PC-9 (cell line): ENCODE results near the gene TUBB8B. TPM values are rescaled to one million over a fixed set of nuclear protein-coding genes. Genes with fewer than 3 reads are reported as not detected.
"Not testable (repeated sequence)": the region's sequence is repeated elsewhere in the genome, so short reads cannot be mapped to it uniquely, and the experiment has no call there.

Experiments used
- Bru-seq: library from RNA; stranded (reverse); fragments of 400-500 nt; gene quantifications from one replicate; lab custom pipeline; 2021; lab: Mats Ljungman, UMichigan
- BruChase-seq, 2 experiments: library from RNA; stranded (reverse); fragments of 400-500 nt; gene quantifications; one replicate each; lab custom pipeline; 2021; lab: Mats Ljungman, UMichigan
- BruUV-seq: library from RNA; stranded (reverse); fragments of 400-500 nt; replicated peaks from 2 replicates; lab custom pipeline; 2021; lab: Mats Ljungman, UMichigan
- CTCF ChIA-PET: fragments of 300-600 bp; sonication (Branson Sonifier 250); formaldehyde crosslinking; loops from one replicate; lab custom pipeline; 2022; ENCODE audit warnings: antibody characterized with exemption; lab: Charles Lee
- POLR2A ChIA-PET: fragments of 300-600 bp; sonication (Branson Sonifier 250); formaldehyde crosslinking; loops from one replicate; lab custom pipeline; 2022; ENCODE audit warnings: antibody characterized with exemption; ENCODE audit not compliant: unreplicated experiment; lab: Charles Lee
- DNase-seq, 2 experiments: peaks; one replicate each; pipeline versions ENCODE4 v3.0.0 to v3.0.0-alpha.2; 2015 to 2022; ENCODE audit warnings: mixed read lengths in 1 of 2
- H2AFZ ChIP-seq: fragments of 200-600 bp; sonication (generic); 2 replicates; pipeline ENCODE4 v1.8.1; 2017; ENCODE audit warnings: antibody characterized with exemption
- H3F3A ChIP-seq: fragments of 200-600 bp; sonication (generic); 2 replicates; pipeline ENCODE4 v1.8.1; 2017; ENCODE audit warnings: antibody characterized with exemption, mild to moderate bottlenecking, low read depth; ENCODE audit not compliant: insufficient read depth
- H3K27ac ChIP-seq: fragments of 200-600 bp; sonication (generic); 2 replicates; pipeline ENCODE4 v1.6.1; 2016; ENCODE audit warnings: mixed run types
- H3K27me3 ChIP-seq: fragments of 200-600 bp; sonication (generic); 2 replicates; pipeline ENCODE4 v1.6.1; 2016; ENCODE audit warnings: low read depth, mixed run types; ENCODE audit not compliant: insufficient read depth
- H3K36me3 ChIP-seq: fragments of 200-600 bp; sonication (generic); 2 replicates; pipeline ENCODE4 v1.6.1; 2016; ENCODE audit warnings: low read depth, mixed run types
- H3K4me1 ChIP-seq: fragments of 200-600 bp; sonication (generic); replicated peaks from 2 replicates; pipeline ENCODE4 v1.6.1; 2016; ENCODE audit warnings: mixed run types; ENCODE audit not compliant: insufficient read depth
- H3K4me2 ChIP-seq: fragments of 200-600 bp; sonication (generic); 2 replicates; pipeline ENCODE4 v1.6.1; 2017; ENCODE audit warnings: mixed run types
- H3K4me3 ChIP-seq: fragments of 200-600 bp; sonication (generic); 2 replicates; pipeline ENCODE4 v1.6.1; 2016; ENCODE audit warnings: mixed run types
- H3K79me2 ChIP-seq: fragments of 200-600 bp; sonication (generic); 2 replicates; pipeline ENCODE4 v1.6.1; 2017; ENCODE audit warnings: low read depth, mixed run types
- H3K9me2 ChIP-seq: fragments of 200-600 bp; sonication (generic); 2 replicates; pipeline ENCODE4 v1.8.1; 2017; ENCODE audit warnings: mild to moderate bottlenecking; ENCODE audit not compliant: insufficient read depth
- H3K9me3 ChIP-seq: fragments of 200-600 bp; sonication (generic); 2 replicates; pipeline ENCODE4 v1.8.1; 2016; ENCODE audit warnings: low read depth; ENCODE audit not compliant: insufficient read depth
- H4K20me1 ChIP-seq: fragments of 200-600 bp; sonication (generic); 2 replicates; pipeline ENCODE4 v1.8.1; 2017; ENCODE audit not compliant: insufficient read depth
- CTCF ChIP-seq: fragments of 200-600 bp; sonication (generic); conservative IDR thresholded peaks from 2 replicates; pipeline ENCODE4 v1.6.1; 2017; ENCODE audit warnings: mixed run types, antibody characterized with exemption, mild to moderate bottlenecking, moderate library complexity
- intact Hi-C: fragments of 100-400 bp; cut with micrococcal nuclease; formaldehyde crosslinking; loops from one replicate; pipeline ENCODE4 v1.10.0; 2022; ENCODE audit not compliant: unreplicated experiment
- long read RNA-seq: library from polyadenylated mRNA; stranded (forward); transcript quantifications from one replicate; pipeline ENCODE4 v2.0.0, GENCODE V29; 2022
- total RNA-seq: library from RNA; stranded (reverse); gene quantifications from 2 replicates; pipeline ENCODE4 v1.2.3, GENCODE V29; 2021

TUBB8B gene
- total RNA-seq (not detected in 2 replicates), Bru-seq, nascent RNA (not detected), BruChase-seq, experiment 1, labeled RNA remaining after a 2-hour chase (not detected), BruChase-seq, experiment 2, labeled RNA remaining after a 6-hour chase (not detected)
- long read RNA-seq = 0 reads

GRCh38 chr18:49176-49665 lies at the start of gene TUBB8B:
TUBB8B (minus strand) TSS chr18:49615; CDS start chr18:49557, 58 bp downstream.
- H3K9me3 ChIP-seq, H3K27me3 ChIP-seq, intact Hi-C loops, POLR2A ChIA-PET, H3F3A ChIP-seq, H3K4me1 ChIP-seq, H3K79me2 ChIP-seq, H4K20me1 ChIP-seq, DNase-seq, H3K9me2 ChIP-seq, H2AFZ ChIP-seq, BruUV-seq, H3K4me3 ChIP-seq, CTCF ChIA-PET, H3K4me2 ChIP-seq, H3K27ac ChIP-seq, H3K36me3 ChIP-seq: not testable (repeated sequence)

DNA sequence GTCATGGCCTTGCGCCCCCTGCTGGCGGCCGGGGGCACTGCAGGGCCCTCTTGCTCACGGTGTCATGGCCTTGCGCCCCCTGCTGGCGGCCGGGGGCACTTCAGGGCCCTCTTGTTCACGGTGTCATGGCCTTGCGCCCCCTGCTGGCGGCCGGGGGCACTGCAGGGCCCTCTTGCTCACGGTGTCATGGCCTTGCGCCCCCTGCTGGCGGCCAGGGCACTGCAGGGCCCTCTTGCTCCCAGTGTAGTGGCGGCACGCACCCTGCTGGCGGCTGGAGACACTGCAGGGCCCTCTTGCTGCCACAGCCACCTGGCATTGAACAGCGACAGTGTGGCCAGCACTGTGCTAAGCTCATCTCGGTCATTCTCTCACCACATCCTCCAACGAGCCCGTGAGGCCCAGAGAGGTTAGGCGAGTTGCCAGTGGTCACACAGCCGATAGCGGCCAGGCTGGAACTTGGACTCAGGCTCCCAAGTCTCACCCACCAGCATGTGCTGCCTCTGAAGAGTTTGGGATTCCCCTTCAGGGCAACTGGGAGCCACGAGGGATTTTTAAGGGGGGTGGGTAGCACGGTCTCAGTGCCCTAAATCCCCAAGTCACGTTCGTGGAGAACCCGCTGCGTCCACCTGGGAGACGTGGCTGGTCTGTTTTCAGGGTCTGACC lies 48.0 kb upstream of the TUBB8B start:
- H3K9me2 ChIP-seq, H3K27me3 ChIP-seq, DNase-seq, H3K4me3 ChIP-seq, H4K20me1 ChIP-seq, H2AFZ ChIP-seq, POLR2A ChIA-PET, intact Hi-C loops, CTCF ChIA-PET, H3K79me2 ChIP-seq, H3F3A ChIP-seq, H3K4me2 ChIP-seq, H3K4me1 ChIP-seq, H3K27ac ChIP-seq, H3K9me3 ChIP-seq, BruUV-seq, H3K36me3 ChIP-seq: not testable (repeated sequence)
- TF ChIP-seq CTCF = peak; percentile 20; the same call in 1 of the 2 replicates

GRCh38 chr18:96767-97131 lies 47.3 kb upstream of the TUBB8B start:
- H3K27me3 ChIP-seq, H3K27ac ChIP-seq, H3K36me3 ChIP-seq, BruUV-seq, H3K4me2 ChIP-seq, H3K4me1 ChIP-seq, H3K79me2 ChIP-seq, CTCF ChIA-PET, H3K4me3 ChIP-seq, H3K9me2 ChIP-seq, H3F3A ChIP-seq, intact Hi-C loops, H3K9me3 ChIP-seq, DNase-seq, POLR2A ChIA-PET, H4K20me1 ChIP-seq, H2AFZ ChIP-seq: not testable (repeated sequence)

- DNase-seq, H3F3A ChIP-seq: not testable (repeated sequence)
Measured at GRCh38 chr18:96101-96766, 46.8 kb upstream of the TUBB8B start.

GRCh38 chr18:95580-95979 lies 46.2 kb upstream of the TUBB8B start:
- H2AFZ ChIP-seq, H3K4me3 ChIP-seq, DNase-seq, H3F3A ChIP-seq, intact Hi-C loops, H3K9me3 ChIP-seq, H3K4me2 ChIP-seq, H3K4me1 ChIP-seq, H3K27ac ChIP-seq, BruUV-seq, POLR2A ChIA-PET, H3K9me2 ChIP-seq, H3K36me3 ChIP-seq, H3K27me3 ChIP-seq, CTCF ChIA-PET, H3K79me2 ChIP-seq, H4K20me1 ChIP-seq: not testable (repeated sequence)

More at GRCh38 chr18:96101-96766, 46.8 kb upstream of the TUBB8B start:
- H3K4me1 ChIP-seq, H3K27ac ChIP-seq, H3K79me2 ChIP-seq, BruUV-seq, POLR2A ChIA-PET, intact Hi-C loops, CTCF ChIA-PET, H3K4me3 ChIP-seq, H3K9me3 ChIP-seq, H3K4me2 ChIP-seq, H3K36me3 ChIP-seq, H4K20me1 ChIP-seq, H3K9me2 ChIP-seq, H2AFZ ChIP-seq, H3K27me3 ChIP-seq: not testable (repeated sequence)

GRCh38 chr18:93897-94408 lies 44.5 kb upstream of the TUBB8B start:
- H3K4me3 ChIP-seq, H3K9me3 ChIP-seq, POLR2A ChIA-PET, H3K27ac ChIP-seq, DNase-seq, H4K20me1 ChIP-seq, CTCF ChIA-PET, H3K4me1 ChIP-seq, H3K79me2 ChIP-seq, H3F3A ChIP-seq, BruUV-seq, H3K4me2 ChIP-seq, H2AFZ ChIP-seq, H3K9me2 ChIP-seq, intact Hi-C loops, H3K36me3 ChIP-seq, H3K27me3 ChIP-seq: not testable (repeated sequence)
